A673 (cell line): ENCODE results near the gene KCNMA1.

ENCODE experiments used
- CTCF ChIP-seq: fragments of 300-800, 200-600 bp; sonication (generic); conservative IDR thresholded peaks from 2 replicates; pipeline ENCODE4 v1.5.1; 2017; ENCODE audit warnings: low read depth, mild to moderate bottlenecking, antibody characterized with exemption, low read length, moderate library complexity, mixed read lengths
- EZH2 ChIP-seq: fragments of 200-600 bp; sonication (generic); IDR thresholded peaks from 2 replicates; pipeline ENCODE4 v1.6.1; 2017; ENCODE audit warnings: borderline replicate concordance, low read depth, mild to moderate bottlenecking, mixed read lengths, antibody characterized with exemption, low read length; ENCODE audit not compliant: poor library complexity, severe bottlenecking

GRCh38 chr10:77236029-77236428 lies 401.6 kb downstream of the KCNMA1 start:
- no peak for TF ChIP-seq CTCF
- TF ChIP-seq EZH2 = no peak
